Stimulated activated CD4-positive, alpha-beta T cell treated with anti-CD3 and anti-CD28 coated beads, TNF-alpha, amount 100 ng/mL, for 24 hours (primary cell): ENCODE results near the gene STK32B.

Experiments used
- DNase-seq, 3 experiments: peaks; one replicate each; pipeline ENCODE4 v3.0.0-alpha.2; 2020; ENCODE audit warnings: low read depth in 3 of 3

Gene STK32B

GRCh38 chr4:5124876-5125275, 73.6 kb downstream of the STK32B start:
- DNase-seq = no peak

- DNase-seq = no peak
Observed at GRCh38 chr4:5125321-5125720, 74.0 kb downstream of the STK32B start.

- DNase-seq = no peak
Observed at GRCh38 chr4:5126231-5126630, 75.0 kb downstream of the STK32B start.

DNA sequence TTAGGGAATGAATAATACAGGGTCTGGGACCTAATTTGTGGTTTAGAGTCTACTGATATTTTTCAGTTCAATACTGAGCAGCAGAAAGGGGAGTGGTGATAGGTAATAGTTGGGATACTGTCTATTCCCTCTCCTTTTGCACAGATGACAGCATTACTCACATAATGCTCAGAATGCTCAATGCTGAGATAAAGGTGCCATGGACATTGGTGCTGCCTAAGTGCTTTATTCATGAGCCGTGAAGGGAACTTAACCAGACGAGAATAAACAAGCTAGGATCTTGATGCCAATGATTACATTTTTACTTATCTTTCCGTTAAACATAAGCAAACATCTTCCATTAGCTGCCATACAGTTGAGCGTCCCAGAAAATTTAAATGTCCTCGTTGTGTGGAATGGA, 75.6 kb downstream of the STK32B start:
- DNase-seq = no peak

DNA sequence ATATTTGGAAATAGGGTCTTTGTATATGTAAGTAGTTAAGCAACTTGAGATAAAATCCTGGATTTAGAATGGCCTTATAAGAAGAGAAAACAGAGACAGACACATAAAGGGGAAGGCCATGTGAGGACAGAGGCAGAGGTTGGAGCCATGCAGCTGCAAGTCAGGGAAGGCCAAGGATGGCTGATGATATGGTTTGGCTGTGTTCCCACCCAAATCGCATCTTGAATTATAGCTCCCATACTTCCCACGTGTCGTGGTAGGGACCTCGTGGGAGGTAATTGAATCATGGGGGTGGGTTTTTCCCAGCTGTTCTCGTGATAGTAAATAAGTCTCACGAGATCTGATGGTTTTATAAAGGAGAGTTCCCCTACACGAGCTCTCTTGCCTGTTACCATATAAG, 76.3 kb downstream of the STK32B start:
- DNase-seq = no peak

GRCh38 chr4:5128569-5128968, 77.3 kb downstream of the STK32B start:
- DNase-seq = no peak

DNA sequence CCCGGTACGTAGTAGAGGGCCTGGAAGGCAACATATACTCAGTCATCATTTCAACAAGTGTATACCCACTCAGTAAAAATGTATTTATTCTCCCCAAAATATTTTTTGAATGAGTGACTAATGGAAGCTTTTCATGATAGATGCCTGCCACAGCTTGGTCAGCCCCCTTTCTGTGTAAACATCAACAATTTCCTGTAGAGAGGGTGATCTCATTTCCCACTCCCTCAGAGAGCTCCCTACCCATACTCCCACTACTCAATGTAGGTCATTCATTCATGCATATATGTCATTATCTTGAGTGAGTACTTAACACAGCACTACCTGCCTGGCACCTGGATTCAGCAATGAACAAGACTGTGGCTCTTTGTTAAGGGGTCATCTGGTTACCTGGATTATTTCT, 81.9 kb downstream of the STK32B start:
- DNase-seq = no peak

DNA sequence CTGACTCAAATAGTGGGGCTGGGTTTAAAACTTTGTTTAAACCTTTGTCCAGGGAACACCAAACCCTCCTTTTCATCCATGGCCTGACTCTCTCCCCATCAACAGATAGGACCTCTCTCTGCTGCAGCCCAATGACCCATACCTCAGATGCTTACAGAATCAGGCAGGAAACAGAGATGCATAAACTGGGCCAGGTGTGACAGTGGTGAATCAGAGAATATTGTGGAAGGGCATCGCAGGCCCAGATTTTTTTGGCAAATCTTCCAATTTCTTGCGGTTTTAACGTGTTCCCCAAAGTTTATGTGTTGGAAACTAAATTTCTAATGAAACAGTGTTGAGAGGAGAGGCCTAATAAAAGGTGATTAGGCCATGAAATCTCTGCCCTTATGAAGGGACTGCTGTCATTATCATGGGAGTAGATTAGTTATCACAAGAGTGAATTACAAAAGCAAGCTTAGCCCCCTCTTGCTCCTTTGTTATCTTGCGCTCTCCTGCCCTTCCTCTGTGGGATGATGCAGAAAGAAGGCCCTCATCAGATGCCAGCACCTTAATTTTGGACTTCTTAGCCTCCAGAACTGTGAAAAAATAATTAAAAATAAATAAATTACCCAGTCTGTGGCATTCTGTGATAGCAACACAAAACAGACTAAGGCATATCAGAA, 82.8 kb downstream of the STK32B start:
- DNase-seq = no peak

- DNase-seq = no peak
Observed at GRCh38 chr4:5134620-5135019, 83.3 kb downstream of the STK32B start.

GRCh38 chr4:5137226-5137625, 85.9 kb downstream of the STK32B start:
- DNase-seq = no peak

DNA sequence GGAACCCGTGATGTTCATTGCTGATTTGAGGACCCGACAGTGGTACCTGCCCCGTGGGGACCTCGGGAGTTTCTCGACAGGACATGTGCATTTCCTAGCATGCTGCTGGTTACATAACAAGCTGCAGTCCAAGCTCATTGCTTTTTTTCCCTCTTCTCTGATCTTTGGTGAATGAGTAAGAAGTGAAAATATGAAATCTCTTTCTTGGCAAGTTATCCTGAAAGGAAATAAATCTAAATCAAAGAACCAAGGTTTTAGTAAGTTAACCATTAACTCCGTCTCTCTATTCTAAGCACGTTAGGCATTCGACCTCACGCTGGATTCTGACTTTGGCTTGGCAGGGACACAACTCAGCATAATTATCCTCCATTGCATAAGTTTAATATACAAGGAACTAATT, 86.6 kb downstream of the STK32B start:
- DNase-seq = no peak

DNA sequence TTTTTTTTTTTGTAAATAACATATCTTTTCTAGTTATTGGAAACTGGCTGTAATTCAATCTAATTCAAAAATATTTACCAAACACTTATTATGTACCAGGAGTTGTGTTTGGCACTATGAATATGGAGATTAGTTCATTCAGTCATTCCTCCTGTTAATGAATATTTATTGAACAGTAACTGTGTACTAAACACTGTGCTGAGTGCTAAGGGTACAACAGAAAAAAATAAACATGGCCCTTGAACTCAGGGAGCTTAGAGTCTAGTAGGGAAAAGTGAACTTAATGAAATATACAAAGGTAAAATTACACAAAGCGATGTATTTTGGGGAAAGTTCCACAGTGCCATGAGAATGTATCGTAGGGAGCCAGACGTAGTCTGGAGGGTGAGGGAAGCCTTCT, 87.1 kb downstream of the STK32B start:
- no peak for DNase-seq

GRCh38 chr4:5139141-5139540, 87.9 kb downstream of the STK32B start:
- DNase-seq = no peak

DNA sequence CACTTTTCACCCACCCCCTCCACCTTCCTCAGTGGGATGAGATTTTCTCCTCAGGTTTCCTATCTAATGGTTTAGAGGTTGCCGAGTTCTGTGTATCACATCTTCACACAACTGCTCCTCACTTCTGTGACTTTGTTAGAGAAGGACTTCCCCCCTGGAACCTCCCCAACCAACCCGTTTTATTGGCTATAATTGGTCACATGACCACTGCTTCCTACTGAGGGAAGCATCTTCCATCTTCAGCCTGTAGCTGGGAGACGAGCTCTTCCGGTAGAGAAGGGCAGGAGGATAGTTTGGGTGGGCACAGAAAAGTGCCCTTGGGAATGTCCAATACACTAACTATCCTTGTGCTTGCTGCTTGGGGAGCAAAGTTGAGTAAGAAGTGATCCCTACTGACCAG, 90.5 kb downstream of the STK32B start:
- DNase-seq = no peak

DNA sequence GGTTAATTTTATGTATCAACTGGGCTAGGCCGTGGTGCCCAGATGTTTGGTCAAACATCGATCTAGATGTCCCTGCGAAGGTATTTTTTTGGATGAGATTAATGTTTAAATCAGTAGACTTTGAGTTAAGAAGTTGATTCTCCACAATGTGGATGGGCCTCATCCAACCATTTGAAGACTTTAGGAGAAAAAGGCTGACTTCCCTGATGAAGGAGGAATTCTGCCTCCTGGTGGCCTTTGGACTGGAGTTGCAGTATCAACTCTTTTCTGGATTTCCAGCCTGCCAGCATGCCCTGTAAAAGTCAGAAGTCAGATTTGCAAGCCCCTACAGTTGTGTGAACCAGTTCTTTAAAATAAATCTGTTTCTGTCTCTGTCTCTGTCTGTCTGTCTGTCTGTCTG, 91.4 kb downstream of the STK32B start:
- DNase-seq = no peak

DNA sequence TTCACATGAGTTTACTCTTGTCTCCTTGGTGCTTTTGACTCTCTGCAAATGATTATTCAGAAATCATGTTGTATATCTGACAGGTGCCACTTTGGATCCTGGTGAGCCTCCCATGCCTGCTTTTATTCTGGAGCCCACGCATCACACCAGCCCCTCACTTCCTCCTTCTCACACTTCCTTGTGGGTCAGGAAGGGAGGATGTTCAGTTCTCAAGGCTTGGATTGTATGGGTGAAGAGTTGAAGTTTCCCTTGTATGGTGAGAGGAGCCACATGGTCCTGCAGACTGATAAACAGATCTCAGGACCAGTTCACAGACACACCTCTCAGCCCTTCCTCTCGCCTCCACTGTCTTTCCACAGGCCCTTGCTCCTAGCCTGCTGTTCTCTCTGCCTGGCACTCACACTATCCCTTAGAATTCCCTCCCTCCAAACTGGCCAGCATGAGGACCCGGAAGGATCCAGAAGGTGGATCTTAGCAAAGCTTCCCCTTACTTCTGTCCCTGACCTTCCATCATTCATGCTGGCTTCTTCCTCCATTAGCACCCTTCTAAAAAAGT, 92.1 kb downstream of the STK32B start:
- DNase-seq = no peak

GRCh38 chr4:5143940-5144339, 92.7 kb downstream of the STK32B start:
- no peak for DNase-seq

DNA sequence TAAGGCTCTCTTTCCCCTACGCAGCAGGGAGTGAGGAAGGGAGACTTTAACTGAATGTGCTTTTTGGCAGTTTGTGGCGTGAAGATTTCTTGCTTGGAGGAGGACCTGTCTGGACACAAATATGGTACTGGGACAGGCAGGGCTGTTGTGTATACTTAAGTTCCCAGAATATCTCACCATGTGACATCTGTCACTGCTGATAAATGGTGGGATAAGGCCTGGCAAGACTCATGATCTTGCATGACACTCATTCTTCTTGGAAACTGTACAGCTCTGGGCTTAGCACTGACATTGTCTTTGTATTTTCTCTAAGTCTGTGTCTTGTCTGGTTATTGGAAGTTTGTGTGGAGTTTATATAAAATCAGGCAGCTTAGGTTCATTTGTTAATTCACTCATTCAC, 93.1 kb downstream of the STK32B start:
- no peak for DNase-seq

GRCh38 chr4:5146248-5146647, 95.0 kb downstream of the STK32B start:
- DNase-seq = no peak

DNA sequence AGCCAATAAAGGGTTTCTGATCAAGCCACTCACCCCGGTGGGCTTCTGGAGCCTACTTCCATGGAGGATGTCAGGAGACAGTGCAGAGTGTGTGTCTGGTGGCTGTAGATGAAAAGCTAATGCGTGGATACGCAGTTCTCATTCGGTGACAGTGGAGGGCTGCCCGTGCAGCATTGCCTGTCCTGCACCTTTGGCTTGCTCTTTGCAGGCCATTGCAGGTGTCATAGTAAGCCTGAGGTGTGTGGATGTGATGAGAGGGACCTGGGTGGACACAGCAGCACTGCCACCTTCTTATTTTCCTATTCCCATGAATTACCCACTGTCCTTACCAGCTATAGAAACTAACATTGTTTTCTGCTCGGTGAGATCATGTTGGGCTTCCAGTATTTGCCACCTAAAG, 101.2 kb downstream of the STK32B start:
- DNase-seq = no peak

DNA sequence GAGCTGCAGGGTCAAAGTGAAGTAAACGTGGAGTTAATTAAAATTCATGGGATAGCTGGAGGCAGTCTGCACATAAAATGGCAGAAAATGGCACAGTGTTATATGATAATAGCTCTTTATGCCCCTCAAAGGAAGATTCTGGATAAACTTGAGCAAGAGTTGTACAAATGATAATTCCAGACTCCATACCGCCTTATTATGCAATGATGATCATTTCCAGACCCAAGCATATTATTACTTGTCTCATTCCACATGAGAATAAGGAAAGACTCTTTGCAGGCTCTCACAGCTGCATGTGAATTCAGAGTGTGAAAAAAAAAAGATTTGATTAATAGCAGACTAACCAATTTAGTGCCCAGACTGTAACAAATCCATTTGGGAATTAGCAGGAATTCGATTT, 105.4 kb downstream of the STK32B start:
- DNase-seq = no peak

DNA sequence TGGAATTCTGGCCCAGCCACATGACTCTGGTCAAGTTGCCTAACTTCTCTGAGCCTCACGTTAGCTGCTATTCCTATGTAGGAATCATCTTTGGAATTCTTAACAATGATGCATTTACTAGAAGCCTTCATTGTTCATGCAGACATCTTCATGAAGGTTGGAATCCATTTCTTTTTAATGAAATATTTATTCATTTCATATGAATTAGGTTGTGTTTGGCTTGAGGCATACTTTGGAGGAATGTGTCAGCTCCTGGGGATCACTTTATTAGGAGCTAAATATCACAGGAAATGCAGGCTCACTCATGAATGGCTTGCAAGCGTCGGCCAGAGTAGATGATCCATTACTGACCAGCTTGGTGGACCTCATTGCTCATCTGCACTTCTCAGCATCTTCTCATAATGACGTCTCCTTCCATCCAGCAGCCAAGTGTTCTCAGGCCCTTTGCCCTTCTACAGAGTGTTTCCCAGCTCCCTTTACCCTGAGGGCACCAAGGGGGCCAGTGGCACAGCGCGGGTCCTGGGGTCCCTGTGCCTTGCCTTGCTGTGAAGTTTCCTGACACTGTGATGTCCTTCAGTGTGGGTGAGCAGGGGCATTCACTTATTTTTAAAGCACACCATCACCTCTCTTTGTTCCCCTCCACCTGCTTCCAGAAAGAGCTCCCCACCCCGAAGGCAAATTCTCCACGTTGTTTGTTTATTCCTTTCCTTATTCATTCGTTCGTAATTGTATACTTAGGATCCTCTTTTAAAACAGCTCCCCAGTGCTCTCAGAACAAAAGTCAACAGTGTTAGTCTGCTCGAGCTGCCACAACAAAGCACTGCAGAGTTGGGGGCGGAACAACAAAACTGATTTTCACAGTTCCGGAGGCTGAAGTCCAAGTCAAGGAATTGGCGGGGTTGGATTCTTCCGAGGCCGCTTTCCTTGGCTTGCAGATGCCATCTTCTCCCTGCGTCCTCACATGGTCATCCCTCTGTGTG, 106.8 kb downstream of the STK32B start:
- DNase-seq = no peak

GRCh38 chr4:5158825-5159224, 107.5 kb downstream of the STK32B start:
- no peak for DNase-seq
